ENCODE measurements around the gene TSKU.
"Not testable (repeated sequence)": the region's sequence is repeated elsewhere in the genome, so short reads cannot be mapped to it uniquely, and the experiment has no call there.

The TSKU gene

GRCh38 chr11:76824980-76825725 is 42.0 kb downstream of the TSKU start:
- no peak for DNase-seq (ENCODE audit: low read depth)

- no peak for DNase-seq (ENCODE audit: low read depth)
Observed at GRCh38 chr11:76825726-76826396, 42.7 kb downstream of the TSKU start.

- DNase-seq (ENCODE audit: low read depth), result not testable (repeated sequence)
Observed at GRCh38 chr11:76826508-76826907, 43.4 kb downstream of the TSKU start.

GRCh38 chr11:76827005-76827404 is 43.8 kb downstream of the TSKU start:
- DNase-seq (ENCODE audit: low read depth), result not testable (repeated sequence)

DNA sequence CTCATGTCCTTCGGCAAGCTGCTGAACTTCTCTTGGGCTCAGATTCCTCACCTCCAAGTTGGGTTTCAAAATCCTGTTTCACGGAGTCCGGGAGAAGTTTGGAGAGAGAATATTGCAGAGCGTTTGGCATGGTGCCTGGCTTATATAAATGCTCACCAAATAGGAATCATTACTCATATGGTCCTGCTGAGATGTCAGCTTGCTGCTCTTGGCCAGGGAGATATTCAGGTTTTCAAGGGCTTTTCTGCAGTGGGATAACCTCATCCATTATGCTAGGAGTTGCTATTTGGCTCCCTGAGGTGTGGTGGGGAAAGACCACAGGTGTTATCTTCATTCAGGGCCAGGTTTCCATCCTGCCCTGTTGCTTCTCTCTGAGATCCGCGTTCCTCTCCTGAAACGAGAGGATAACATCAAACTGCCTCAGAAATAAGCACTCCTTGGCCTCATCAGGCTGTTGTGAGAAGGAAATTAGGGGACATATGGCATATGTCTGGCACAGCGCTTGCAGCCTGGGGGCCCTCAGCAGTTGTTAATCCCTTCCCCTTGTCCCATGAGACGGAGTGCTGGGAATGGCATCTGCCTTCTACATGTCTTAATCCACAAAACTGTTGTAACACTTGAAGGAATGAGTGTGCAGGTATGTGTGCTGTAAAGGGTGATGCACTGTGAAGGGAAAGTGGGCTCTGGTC is 47.6 kb downstream of the TSKU start:
- DNase-seq (ENCODE audit: low read depth), result no peak

DNA sequence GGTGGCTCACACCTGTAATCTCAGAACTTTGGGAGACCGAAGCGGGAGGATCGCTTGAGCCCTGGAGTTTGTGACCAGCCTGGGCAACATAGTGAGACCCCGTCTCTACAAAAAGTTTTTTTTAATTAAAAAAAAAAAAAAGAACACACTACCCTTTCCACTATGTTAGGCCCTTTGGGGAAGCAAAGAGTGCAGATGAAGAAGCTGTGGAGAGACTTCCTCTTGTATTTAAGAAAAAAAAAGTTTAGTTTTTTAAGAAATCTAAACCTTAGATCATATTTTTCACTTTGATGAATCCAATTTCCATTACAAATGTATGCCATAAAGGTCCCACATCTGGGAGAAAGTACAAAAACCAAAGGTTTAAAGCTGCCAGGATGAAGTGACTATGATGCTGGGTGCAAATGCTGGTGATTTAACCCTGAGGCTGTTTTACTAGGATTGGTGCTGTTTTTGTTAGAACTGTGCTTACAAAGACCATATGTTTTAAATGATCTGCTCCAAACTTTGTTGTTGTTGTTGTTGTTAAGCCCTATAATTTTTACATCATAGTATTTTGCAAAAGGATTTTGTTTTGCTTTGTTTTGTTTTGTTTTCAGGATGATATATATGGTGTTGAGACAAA is 48.6 kb downstream of the TSKU start:
- DNase-seq (ENCODE audit: low read depth), result no peak

DNA sequence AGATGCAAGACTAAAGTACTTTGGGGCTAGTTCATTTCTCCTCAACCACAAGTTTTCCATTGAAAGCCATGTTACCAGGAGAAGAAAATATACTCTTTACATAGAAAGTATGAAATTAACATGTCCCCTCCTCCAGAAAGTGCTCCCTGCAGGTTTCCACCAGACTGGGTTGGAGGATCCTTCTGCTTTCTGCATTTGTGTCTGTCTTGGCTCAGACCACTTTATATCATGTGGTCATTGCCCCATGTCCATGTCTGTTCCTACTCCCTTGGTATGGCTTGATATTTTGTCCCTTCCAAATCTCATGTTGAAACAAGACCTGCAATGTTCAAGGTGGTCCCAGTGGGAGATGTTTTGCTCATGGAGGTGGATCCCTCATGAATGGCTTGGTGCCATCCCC is 49.2 kb downstream of the TSKU start:
- DNase-seq (ENCODE audit: low read depth), result no peak

DNA sequence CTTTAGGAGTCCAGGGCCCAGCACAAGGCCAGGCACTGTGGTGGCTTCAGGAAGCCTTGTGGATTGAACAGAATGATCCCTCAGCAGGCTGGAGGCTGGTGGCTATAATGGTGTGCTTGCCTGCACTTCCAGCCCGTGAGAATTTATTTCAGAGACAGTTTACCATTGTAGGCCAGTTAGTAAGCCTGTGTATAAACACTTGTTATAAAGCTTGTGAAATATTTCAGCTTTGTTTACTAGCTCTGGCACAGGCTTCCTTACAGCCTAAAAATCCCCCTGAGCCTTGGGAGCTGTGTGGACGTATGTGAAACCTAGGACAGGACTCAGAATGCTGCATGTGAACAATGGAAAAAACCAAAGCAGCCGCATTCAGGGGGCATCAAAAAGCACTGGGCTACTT is 51.0 kb downstream of the TSKU start:
- no peak for DNase-seq (ENCODE audit: low read depth)

- DNase-seq (ENCODE audit: low read depth), result no peak
Observed at GRCh38 chr11:76835036-76835435, 51.9 kb downstream of the TSKU start.

DNA sequence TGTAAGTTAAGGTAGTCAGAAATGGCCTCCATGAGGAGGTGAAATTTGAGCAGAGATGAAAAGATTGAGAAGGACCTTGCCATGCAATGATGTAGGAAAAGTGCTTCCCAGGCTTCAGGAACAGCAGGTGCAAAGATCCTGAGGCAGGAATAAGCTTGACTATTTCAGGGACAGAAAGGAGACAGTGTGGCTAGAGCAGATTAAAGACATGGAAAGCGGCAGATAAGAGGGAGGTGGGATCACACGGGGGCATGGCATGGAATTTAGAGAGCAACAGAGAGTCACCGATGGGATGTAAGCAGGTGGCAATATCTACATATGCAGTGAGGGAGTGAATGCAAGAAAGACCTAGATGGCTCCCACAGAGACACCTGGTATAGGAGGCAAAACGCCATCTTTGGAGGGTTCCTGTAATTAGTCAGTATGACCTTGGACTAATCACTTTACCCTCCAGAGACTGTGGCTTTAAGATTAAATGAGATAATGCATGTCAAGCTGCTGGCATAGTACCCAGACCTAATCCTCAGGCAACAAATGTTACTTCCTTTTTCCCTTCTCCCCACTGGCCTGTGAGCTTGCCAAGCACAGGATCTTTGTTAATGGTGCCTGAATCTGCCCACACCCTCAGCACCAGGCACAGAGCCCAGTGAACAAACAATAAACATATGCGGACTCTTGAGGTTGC is 52.9 kb downstream of the TSKU start:
- DNase-seq (ENCODE audit: low read depth), result no peak

GRCh38 chr11:76836613-76837291 is 53.6 kb downstream of the TSKU start:
- no peak for DNase-seq (ENCODE audit: low read depth)

GRCh38 chr11:76837696-76838677 is 54.8 kb downstream of the TSKU start:
- DNase-seq (ENCODE audit: low read depth), result no peak

GRCh38 chr11:76838678-76839068 is 55.5 kb downstream of the TSKU start:
- no peak for DNase-seq (ENCODE audit: low read depth)

DNA sequence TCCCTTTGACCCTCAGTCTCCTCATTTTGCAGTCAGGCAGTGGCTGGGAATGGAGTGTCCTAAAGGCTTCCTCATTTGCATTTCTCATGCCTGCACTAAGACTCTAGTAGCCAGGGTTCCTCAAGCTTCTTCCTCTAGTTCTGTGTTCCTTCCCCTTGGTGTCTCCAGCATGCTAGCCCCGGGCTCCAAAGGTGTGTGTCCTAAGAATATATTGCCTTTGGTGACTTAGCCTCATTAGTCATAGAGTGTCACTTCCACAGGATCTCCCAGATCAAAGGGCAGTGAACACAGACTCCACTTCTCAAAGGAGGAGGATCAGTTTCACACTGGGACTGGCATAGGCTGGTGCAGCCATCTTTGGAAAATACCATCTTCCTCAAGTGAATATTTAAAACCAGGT is 56.2 kb downstream of the TSKU start:
- DNase-seq (ENCODE audit: low read depth), result no peak

GRCh38 chr11:76841923-76842452 is 58.8 kb downstream of the TSKU start:
- DNase-seq (ENCODE audit: low read depth), result no peak

DNA sequence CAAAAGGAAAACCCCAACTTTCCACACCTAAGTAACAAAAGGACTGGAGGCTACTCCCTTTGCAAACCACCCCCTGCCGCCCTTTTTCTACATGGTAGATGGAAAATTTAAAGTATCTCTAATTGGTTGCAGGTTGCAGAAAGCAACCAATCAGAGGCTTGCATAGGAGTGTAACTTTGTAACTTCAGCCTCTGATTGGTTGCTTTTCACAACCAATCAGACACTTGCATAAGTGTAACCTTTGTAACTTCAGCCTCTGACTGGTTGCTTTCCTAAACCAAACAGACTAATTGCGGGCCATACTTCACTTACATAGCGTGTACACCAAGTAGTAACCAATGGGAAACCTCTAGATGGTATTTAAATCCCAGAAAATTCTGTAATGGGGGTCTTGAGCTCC is 60.8 kb downstream of the TSKU start:
- DNase-seq (ENCODE audit: low read depth), result no peak

DNA sequence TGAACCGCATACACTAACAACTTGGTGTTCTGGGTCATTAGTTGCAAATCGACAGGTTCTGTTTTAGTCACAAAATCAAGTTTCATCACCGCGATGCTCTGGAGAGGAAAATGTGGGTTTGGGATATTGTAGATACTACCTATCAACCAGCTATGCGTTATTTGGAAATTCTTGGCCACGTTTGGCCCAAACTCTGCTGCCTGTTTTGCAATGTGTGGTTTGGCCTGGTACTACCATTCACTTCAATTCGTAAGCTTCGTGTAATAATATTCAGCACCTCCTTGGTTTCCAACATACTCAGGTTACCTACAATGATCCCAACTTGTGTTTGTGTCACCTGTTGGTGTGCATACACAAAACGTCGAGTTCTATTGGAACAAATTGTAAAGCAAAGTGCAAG is 61.4 kb downstream of the TSKU start:
- no peak for DNase-seq (ENCODE audit: low read depth)

GRCh38 chr11:76845069-76845468 is 61.9 kb downstream of the TSKU start:
- no peak for DNase-seq (ENCODE audit: low read depth)

DNA sequence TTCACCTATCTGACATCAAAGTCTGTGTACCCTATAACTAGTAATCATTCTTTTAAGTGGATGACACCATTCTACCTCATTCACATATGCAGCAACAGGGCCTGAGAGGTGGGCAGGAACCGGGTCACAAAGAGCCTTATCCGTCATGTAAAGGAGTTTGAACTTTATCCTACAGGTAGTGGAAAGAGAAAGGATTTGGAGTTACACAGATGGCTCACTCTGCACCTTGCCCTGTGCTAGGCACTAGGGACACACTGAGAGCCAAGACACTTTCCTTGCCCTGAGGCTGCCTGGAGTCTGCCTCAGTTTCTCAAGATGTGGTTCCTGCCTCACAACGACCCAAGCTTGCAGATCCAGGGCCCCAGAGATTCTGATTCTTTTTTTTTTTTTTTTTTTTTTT is 63.3 kb downstream of the TSKU start:
- no peak for DNase-seq (ENCODE audit: low read depth)

All from T-helper 22 cell (primary cell).